Mesothelial cell of epicardium (in vitro differentiated cells): ENCODE results near the gene EXOC4. TPM values are rescaled to one million over a fixed set of nuclear protein-coding genes. Genes with fewer than 3 reads are reported as not detected.
"Not testable (repeated sequence)": the region's sequence is repeated elsewhere in the genome, so short reads cannot be mapped to it uniquely, and the experiment has no call there.

Source experiments
- DNase-seq, 2 experiments: peaks; one replicate each; pipeline ENCODE4 v3.0.0; 2021; ENCODE audit warnings: low spot score in 2 of 2; ENCODE audit not compliant: unreplicated experiment in 2 of 2
- H3K27ac Mint-ChIP-seq: 2 replicates; pipeline ENCODE4 v1.8.0; 2021; ENCODE audit warnings: mixed read lengths
- H3K27me3 Mint-ChIP-seq: 2 replicates; pipeline ENCODE4 v1.8.0; 2021; ENCODE audit warnings: low read depth, mixed read lengths
- H3K36me3 Mint-ChIP-seq: 2 replicates; pipeline ENCODE4 v1.8.0; 2021; ENCODE audit warnings: mixed read lengths
- H3K4me1 Mint-ChIP-seq: 2 replicates; pipeline ENCODE4 v1.8.0; 2021; ENCODE audit warnings: mixed read lengths
- H3K4me3 Mint-ChIP-seq: 2 replicates; pipeline ENCODE4 v1.8.0; 2021; ENCODE audit warnings: mild to moderate bottlenecking, moderate library complexity, mixed read lengths
- H3K9me3 Mint-ChIP-seq: 2 replicates; pipeline ENCODE4 v1.8.0; 2021; ENCODE audit warnings: mixed read lengths
- total RNA-seq: library from RNA; stranded (reverse); gene quantifications from 3 replicates; pipeline ENCODE4 v1.2.1, GENCODE V29; 2021
- TF ChIP-seq, protein P1 (sequence below): fragments of 200-600 bp; sonication (generic); IDR thresholded peaks from one replicate; pipeline ENCODE4 v1.5.0; 2021; ENCODE audit warnings: antibody characterized with exemption; ENCODE audit not compliant: unreplicated experiment

The EXOC4 gene
- 105 to 111 TPM (median 106 TPM) in 3 replicates for total RNA-seq

DNA sequence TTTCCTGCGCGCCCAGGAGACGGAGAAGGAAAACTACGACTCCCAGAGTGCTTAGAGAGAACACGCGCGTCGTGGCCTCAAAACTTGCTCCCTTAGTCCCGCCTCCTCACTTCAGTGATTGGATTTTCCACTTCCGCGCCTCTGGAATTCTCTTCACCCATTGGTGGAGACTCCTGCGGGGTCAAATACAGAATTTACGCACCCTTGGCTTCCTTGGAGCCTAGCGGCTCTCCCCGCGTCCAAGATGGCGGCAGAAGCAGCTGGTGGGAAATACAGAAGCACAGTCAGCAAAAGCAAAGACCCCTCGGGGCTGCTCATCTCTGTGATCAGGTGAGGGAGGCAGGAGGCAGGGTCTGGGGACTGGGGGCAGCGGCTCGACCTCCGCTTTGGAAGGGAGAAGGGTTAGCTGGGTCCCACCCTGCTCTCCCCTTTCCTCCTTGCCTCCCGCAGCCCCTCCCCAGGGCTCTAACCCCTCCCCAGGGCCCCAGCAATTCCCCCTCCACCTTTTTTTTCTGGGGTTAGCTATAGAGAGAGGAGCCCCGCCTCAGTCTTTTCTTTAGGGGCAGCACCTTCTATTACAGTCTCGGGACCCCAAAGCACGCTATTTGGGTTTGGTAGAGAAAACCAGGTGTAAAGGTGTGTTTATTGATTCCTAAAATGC, at the start of gene EXOC4:
TSS of gene EXOC4 (plus strand) at position 221 of the 661 bp plus-strand sequence.
- peaks cover 9% of the 10 kb centered on the region for H3K36me3 Mint-ChIP-seq
- peak within 1 kb of the TSS; percentile 96 for H3K4me3 Mint-ChIP-seq
- H3K27ac Mint-ChIP-seq, result peak within 1 kb of the TSS; percentile 96
- TF ChIP-seq, protein P1, sequence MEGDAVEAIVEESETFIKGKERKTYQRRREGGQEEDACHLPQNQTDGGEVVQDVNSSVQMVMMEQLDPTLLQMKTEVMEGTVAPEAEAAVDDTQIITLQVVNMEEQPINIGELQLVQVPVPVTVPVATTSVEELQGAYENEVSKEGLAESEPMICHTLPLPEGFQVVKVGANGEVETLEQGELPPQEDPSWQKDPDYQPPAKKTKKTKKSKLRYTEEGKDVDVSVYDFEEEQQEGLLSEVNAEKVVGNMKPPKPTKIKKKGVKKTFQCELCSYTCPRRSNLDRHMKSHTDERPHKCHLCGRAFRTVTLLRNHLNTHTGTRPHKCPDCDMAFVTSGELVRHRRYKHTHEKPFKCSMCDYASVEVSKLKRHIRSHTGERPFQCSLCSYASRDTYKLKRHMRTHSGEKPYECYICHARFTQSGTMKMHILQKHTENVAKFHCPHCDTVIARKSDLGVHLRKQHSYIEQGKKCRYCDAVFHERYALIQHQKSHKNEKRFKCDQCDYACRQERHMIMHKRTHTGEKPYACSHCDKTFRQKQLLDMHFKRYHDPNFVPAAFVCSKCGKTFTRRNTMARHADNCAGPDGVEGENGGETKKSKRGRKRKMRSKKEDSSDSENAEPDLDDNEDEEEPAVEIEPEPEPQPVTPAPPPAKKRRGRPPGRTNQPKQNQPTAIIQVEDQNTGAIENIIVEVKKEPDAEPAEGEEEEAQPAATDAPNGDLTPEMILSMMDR, result no peak
- no peaks in the 10 kb centered on the region for H3K27me3 Mint-ChIP-seq
- peak; percentile 82 to 89 for DNase-seq
- H3K4me1 Mint-ChIP-seq, result peaks cover 29% of the 10 kb centered on the region
- H3K9me3 Mint-ChIP-seq, result peaks cover 14% of the 10 kb centered on the region

DNA sequence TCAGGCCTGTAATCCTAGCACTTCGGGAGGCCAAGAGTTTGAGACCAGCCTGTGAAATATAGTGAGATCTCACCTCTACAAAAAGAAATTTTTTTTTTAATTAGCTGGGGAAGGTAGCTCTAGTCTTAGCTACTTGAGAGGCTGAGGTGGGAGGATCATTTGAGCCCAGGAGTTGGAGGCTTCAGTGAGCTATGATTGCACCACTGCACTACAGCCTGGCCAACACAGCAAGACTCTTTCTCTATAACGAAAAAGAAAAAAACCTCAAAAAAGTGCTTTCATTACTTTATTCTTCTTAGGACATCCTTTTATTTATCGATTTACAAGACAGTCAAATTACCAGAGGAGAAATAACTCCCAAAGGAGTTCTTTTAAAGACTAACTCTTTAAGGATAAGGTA, 49.4 kb upstream of the EXOC4 start:
- Mint-ChIP-seq H3K4me3 (no peak overlapping the region), H3K4me1 (no peaks in the 10 kb centered on the region), H3K36me3 (no peaks in the 10 kb centered on the region), H3K27me3 (no peaks in the 10 kb centered on the region), H3K27ac (no peak overlapping the region), H3K9me3 (peaks cover 5% of the 10 kb centered on the region)
- DNase-seq, result no peak
- TF ChIP-seq, protein P1, result no peak

DNA sequence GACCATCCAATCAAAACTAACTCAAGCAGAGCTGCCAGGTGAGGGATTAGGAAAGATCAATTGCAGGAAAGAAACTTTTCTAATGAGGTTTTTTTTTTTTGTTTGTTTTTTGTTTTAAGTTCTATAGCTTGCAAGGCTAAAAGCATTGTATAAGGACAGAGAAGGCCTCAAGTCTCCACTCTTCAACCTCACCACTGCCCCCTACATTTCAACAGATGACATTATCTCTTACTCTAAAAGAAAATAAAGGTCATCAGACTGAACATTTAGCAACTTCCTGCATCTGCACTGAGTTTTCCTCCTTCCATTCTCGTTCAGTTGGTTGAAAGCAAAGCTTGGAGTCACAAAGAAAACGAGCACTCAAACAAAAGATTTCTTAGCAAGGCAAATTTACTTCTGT, 45.2 kb upstream of the EXOC4 start:
- Mint-ChIP-seq H3K4me3 (no peak overlapping the region), H3K27ac (no peak overlapping the region), H3K27me3 (peaks cover 25% of the 10 kb centered on the region), H3K36me3 (no peaks in the 10 kb centered on the region), H3K4me1 (no peaks in the 10 kb centered on the region), H3K9me3 (peaks cover 11% of the 10 kb centered on the region)
- DNase-seq, result no peak
- TF ChIP-seq, protein P1, result no peak

DNA sequence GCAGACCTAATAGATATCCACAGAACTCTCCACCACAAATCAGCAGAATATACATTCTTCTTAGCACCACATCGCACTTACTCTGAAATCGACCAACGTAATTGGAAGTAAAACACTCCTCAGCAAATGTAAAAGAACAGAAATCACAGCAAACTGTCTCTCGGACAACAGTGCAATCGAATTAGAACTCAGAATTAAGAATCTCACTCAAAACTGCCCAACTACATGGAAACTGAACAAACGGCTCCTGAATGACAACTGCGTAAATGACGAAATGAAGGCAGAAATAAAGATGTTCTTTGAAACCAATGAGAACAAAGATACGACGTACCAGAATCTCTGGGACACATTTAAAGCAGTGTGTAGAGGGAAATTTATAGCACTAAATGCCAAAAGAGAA, 42.1 kb upstream of the EXOC4 start:
- H3K36me3 Mint-ChIP-seq, H3K4me3 Mint-ChIP-seq, H3K27ac Mint-ChIP-seq, H3K4me1 Mint-ChIP-seq, DNase-seq: not testable (repeated sequence)
- H3K27me3 Mint-ChIP-seq, result peaks cover 28% of the 10 kb centered on the region
- H3K9me3 Mint-ChIP-seq, result peaks cover 22% of the 10 kb centered on the region

DNA sequence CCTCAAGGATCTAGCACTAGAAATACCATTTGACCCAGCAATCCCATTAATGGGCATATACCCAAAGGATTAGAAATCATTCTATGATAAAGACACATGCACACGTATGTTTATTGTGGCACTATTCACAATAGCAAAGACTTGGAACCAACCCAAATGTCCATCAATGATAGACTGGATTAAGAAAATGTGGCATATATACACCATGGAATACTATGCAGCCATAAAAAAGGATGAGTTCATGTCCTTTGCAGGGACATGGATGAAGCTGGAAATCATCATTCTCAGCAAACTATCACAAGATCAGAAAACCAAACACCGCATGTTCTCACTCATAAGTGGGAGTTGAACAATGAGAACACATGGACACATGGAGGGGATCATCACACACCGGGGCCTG, 39.1 kb upstream of the EXOC4 start:
- not testable (repeated sequence) for H3K27ac Mint-ChIP-seq, H3K4me3 Mint-ChIP-seq, DNase-seq, H3K36me3 Mint-ChIP-seq, H3K4me1 Mint-ChIP-seq
- Mint-ChIP-seq H3K27me3 (peaks cover 30% of the 10 kb centered on the region), H3K9me3 (peaks cover 17% of the 10 kb centered on the region)

DNA sequence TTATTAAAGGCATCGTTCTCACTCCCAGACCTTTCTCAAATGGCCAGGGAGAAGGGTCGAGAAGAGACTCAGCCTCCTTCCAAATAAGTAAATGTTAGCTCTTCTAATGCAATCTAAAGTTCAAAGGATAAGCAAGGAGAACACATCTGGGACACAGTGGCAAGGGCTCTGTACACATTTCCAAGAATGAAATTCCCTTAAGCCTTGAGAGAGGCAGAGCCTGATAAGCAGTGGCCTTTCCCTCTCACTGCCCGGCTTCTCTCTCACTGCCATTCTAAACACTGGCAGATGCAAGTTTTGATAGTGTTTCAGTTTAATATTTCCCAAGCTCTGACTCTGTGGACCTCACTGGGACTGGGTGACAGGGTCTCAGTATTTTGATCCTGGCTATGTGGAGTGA, 35.1 kb upstream of the EXOC4 start:
- peaks cover 10% of the 10 kb centered on the region for H3K9me3 Mint-ChIP-seq
- H3K36me3 Mint-ChIP-seq, result no peaks in the 10 kb centered on the region
- peaks cover 5% of the 10 kb centered on the region for H3K27me3 Mint-ChIP-seq
- TF ChIP-seq, protein P1, result no peak
- H3K27ac Mint-ChIP-seq, result no peak overlapping the region
- no peak overlapping the region for H3K4me3 Mint-ChIP-seq
- no peaks in the 10 kb centered on the region for H3K4me1 Mint-ChIP-seq
- no peak for DNase-seq
